Ovary (tissue), 3 donors: ENCODE results near the gene CDHR2.

Source experiments
- CTCF ChIP-seq, 3 donors: fragments of 450-650 bp in 2 of 3; fragments of 200-600 bp in 1 of 3; IDR thresholded peaks; one replicate each; pipeline versions ENCODE4 v1.5.1 to v1.8.0; 2016 to 2022; ENCODE audit warnings: antibody characterized with exemption in 3 of 3, mild to moderate bottlenecking in 1 of 3
- POLR2A ChIP-seq: fragments of 450-650 bp; IDR thresholded peaks from one replicate; pipeline ENCODE4 v1.6.1; 2017; ENCODE audit warnings: antibody characterized with exemption, mild to moderate bottlenecking, moderate library complexity
- donor health status: DM: no; HTN: no; CAD: no.

- TF ChIP-seq CTCF (IDR thresholded peaks at IDR 0.05) (no peak), POLR2A (no peak)
Measured at GRCh38 chr5:176514244-176514950, 34.7 kb upstream of the CDHR2 start.
